HepG2 (cell line): ENCODE results near the gene CPVL. TPM values are rescaled to one million over a fixed set of nuclear protein-coding genes. Genes with fewer than 3 reads are reported as not detected.
A peak's percentile ranks its signal among the peaks of the same experiment; 100 is the strongest.

Experiments
- ATAC-seq: fragments of 200-7000 bp; cut with Tn5 transposase; 3 replicates; pipeline ENCODE4 v1.9.1; 2020; ENCODE audit warnings: mild to moderate bottlenecking, moderate library complexity
- BruUV-seq: library from RNA; stranded (reverse); fragments of 400-500 nt; replicated peaks from 2 replicates; lab custom pipeline; 2021; lab: Mats Ljungman, UMichigan
- CTCF ChIA-PET: fragments of 300-600 bp; formaldehyde crosslinking; extraction: SDS; loops from one replicate; lab custom pipeline; 2021; ENCODE audit warnings: low total read pairs, inconsistent platforms, low intra/inter-chr PET ratio; lab: Yijun Ruan, JAX
- POLR2A ChIA-PET: fragments of 350-600 bp; sonication (Branson Sonifier 250); formaldehyde crosslinking; loops from one replicate; lab custom pipeline; 2020; ENCODE audit warnings: antibody characterized with exemption, inconsistent platforms; lab: Yijun Ruan, JAX
- DNase-seq: peaks from one replicate; pipeline ENCODE4 v3.0.0-alpha.2; 2015; ENCODE audit warnings: low spot score
- FAIRE-seq: peaks from 3 replicates; lab custom pipeline; 2011; peaks lifted over from hg19 to GRCh38; lab: Jason Lieb, UNC
- H2AFZ ChIP-seq: one replicate; pipeline ENCODE4 v1.6.1; 2011; ENCODE audit warnings: low read length, inconsistent platforms
- H3K27ac ChIP-seq: fragments of 300-600 bp; 3 replicates; pipeline ENCODE4 v1.8.0; 2011; ENCODE audit warnings: mixed run types, mild to moderate bottlenecking, mixed read lengths, low read length, inconsistent platforms; ENCODE audit not compliant: insufficient read depth; ENCODE audit errors: extremely low read length
- H3K27me3 ChIP-seq, 2 experiments: fragments of 200-600 bp in 1 of 2; 2 replicates in 1 of 2; 3 replicates in 1 of 2; pipeline versions ENCODE4 v1.6.0 to v1.8.0; 2011; ENCODE audit warnings: low read length in 2 of 2, mild to moderate bottlenecking in 2 of 2, moderate library complexity in 2 of 2, inconsistent platforms in 1 of 2; ENCODE audit not compliant: insufficient read depth in 2 of 2, control insufficient read depth in 1 of 2
- H3K36me3 ChIP-seq, 2 experiments: fragments of 200-600 bp in 1 of 2; replicated peaks in 1 of 2; 2 replicates in 1 of 2; 3 replicates in 1 of 2; pipeline versions ENCODE4 v1.5.1 to v1.8.0; 2011; ENCODE audit warnings: low read length in 2 of 2, inconsistent platforms in 1 of 2; ENCODE audit not compliant: insufficient read depth in 2 of 2, control insufficient read depth in 1 of 2
- H3K4me1 ChIP-seq: 2 replicates; pipeline ENCODE4 v1.5.1; 2012; ENCODE audit warnings: low read length, inconsistent platforms; ENCODE audit not compliant: insufficient read depth
- H3K4me2 ChIP-seq: 2 replicates; pipeline ENCODE4 v1.6.0; 2011; ENCODE audit warnings: low read depth, low read length, inconsistent platforms
- H3K4me3 ChIP-seq, 3 experiments: fragments of 200-600 bp in 1 of 3; sonication (generic), shearing (Covaris generic) in 1 of 3; replicated peaks in 1 of 3; 2 replicates each; pipeline ENCODE4 v1.5.1; 2011 to 2016; ENCODE audit warnings: low read length in 3 of 3, inconsistent platforms in 2 of 3, low read depth in 2 of 3, mild to moderate bottlenecking in 2 of 3, control low read depth in 1 of 3, mixed read lengths in 1 of 3; ENCODE audit not compliant: insufficient read depth in 1 of 3
- H3K79me2 ChIP-seq: one replicate; pipeline ENCODE4 v1.6.1; 2011; ENCODE audit warnings: low read length, inconsistent platforms; ENCODE audit not compliant: insufficient read depth
- H3K9ac ChIP-seq: 2 replicates; pipeline ENCODE4 v1.6.0; 2011; ENCODE audit warnings: mild to moderate bottlenecking, low read depth, low read length, inconsistent platforms; ENCODE audit not compliant: insufficient read depth
- H3K9me3 ChIP-seq: 2 replicates; pipeline ENCODE4 v1.5.1; 2012; ENCODE audit warnings: mild to moderate bottlenecking, low read length
- H4K20me1 ChIP-seq: 2 replicates; pipeline ENCODE4 v1.6.0; 2011; ENCODE audit warnings: inconsistent platforms, mild to moderate bottlenecking, low read length, moderate library complexity; ENCODE audit not compliant: insufficient read depth
- CEBPG ChIP-seq: IDR thresholded peaks from 2 replicates; pipeline ENCODE4 v1.6.1; 2016
- HNRNPUL1 ChIP-seq: fragments of 200-400 bp; formaldehyde crosslinking; IDR thresholded peaks from 2 replicates; pipeline ENCODE4 v1.6.1; 2017; ENCODE audit warnings: low read depth, mild to moderate bottlenecking, low read length, moderate library complexity
- KLF11 ChIP-seq: IDR thresholded peaks from 2 replicates; pipeline ENCODE4 v1.6.1; 2016; ENCODE audit warnings: missing compliant biosample characterization
- NR1H2 ChIP-seq: sonication (generic); formaldehyde crosslinking; IDR thresholded peaks from 2 replicates; pipeline ENCODE4 v1.8.1; 2022; ENCODE audit warnings: low read depth, missing genetic modification reagents, borderline replicate concordance
- RCOR2 ChIP-seq: IDR thresholded peaks from 2 replicates; pipeline ENCODE4 v1.6.1; 2016; ENCODE audit warnings: missing biosample characterization, missing genetic modification reagents
- SALL2 ChIP-seq: sonication (generic); formaldehyde crosslinking; IDR thresholded peaks from 2 replicates; pipeline ENCODE4 v1.8.1; 2023; ENCODE audit warnings: mild to moderate bottlenecking, missing genetic modification reagents, inconsistent platforms
- TAF1 ChIP-seq: sonication (generic); formaldehyde crosslinking; IDR thresholded peaks from 2 replicates; pipeline ENCODE4 v1.4.0; 2020; ENCODE audit warnings: missing genetic modification reagents
- TBX3 ChIP-seq: fragments of 450-650 bp; IDR thresholded peaks from 2 replicates; pipeline ENCODE4 v1.6.1; 2017; ENCODE audit warnings: antibody characterized with exemption, mild to moderate bottlenecking, inconsistent platforms, borderline replicate concordance
- ZBTB26 ChIP-seq: IDR thresholded peaks from 2 replicates; pipeline ENCODE4 v1.6.1; 2016; ENCODE audit warnings: missing compliant biosample characterization, missing genetic modification reagents, borderline replicate concordance
- ZFP1 ChIP-seq: IDR thresholded peaks from 2 replicates; pipeline ENCODE4 v1.6.1; 2016
- ZNF784 ChIP-seq: sonication (generic); formaldehyde crosslinking; IDR thresholded peaks from 2 replicates; pipeline ENCODE4 v1.5.1; 2020; ENCODE audit warnings: missing genetic modification reagents, mild to moderate bottlenecking, borderline replicate concordance
- ZSCAN20 ChIP-seq: sonication (generic); formaldehyde crosslinking; IDR thresholded peaks from 2 replicates; pipeline ENCODE4 v1.4.0; 2020; ENCODE audit warnings: missing genetic modification reagents, mild to moderate bottlenecking, borderline replicate concordance
- ZSCAN30 ChIP-seq: sonication (generic); formaldehyde crosslinking; IDR thresholded peaks from 2 replicates; pipeline ENCODE4 v1.5.0; 2020; ENCODE audit warnings: mild to moderate bottlenecking, missing genetic modification reagents
- WGBS: methylation state at CpG from one replicate; pipeline ENCODE4 v1.1.6; 2017; ENCODE audit warnings: low lambda C conversion rate; 5-methylcytosine and 5-hydroxymethylcytosine counted together
- in situ Hi-C: cut with HindIII; loops from 2 replicates; pipeline ENCODE4 v1.10.0; 2017; ENCODE audit warnings: low pct_unique_long_range_greater_than_20kb; ENCODE audit not compliant: extremely low pct_ligation_motif_present
- intact Hi-C: fragments of 100-400 bp; cut with micrococcal nuclease; formaldehyde crosslinking; loops from one replicate; pipeline ENCODE4 v1.10.0; 2022; ENCODE audit not compliant: unreplicated experiment
- polyA plus RNA-seq, 8 experiments: library from polyadenylated mRNA; depleted of rRNA in 3 of 8; stranded (reverse) in 7 of 8; unstranded in 1 of 8; fragments of >200 nt; fragmentation: Illumina TruSeq in 4 of 8; extraction: Trizol in 4 of 8; gene quantifications; 2 replicates each; pipeline versions ENCODE4 v1.2.1 to v1.2.3, GENCODE V29; 2011 to 2016; ENCODE audit warnings: low read depth in 4 of 8, missing spikeins in 1 of 8, mixed read lengths in 1 of 8; ENCODE audit not compliant: insufficient read depth in 1 of 8
- total RNA-seq, 5 experiments: library from RNA; depleted of rRNA; stranded (reverse); fragments of >200 nt; fragmentation: Illumina TruSeq; extraction: Trizol; gene quantifications; 2 replicates each; pipeline ENCODE4 v1.2.3, GENCODE V29; 2016; ENCODE audit warnings: low read depth in 1 of 5
- TF ChIP-seq, protein P1 (sequence below): sonication (generic); formaldehyde crosslinking; conservative IDR thresholded peaks from 2 replicates; pipeline ENCODE4 v1.4.0; 2020; ENCODE audit warnings: missing genetic modification reagents
- TF ChIP-seq, protein P2 (sequence below): sonication (generic); formaldehyde crosslinking; IDR thresholded peaks from 2 replicates; pipeline ENCODE4 v1.4.0; 2020; ENCODE audit warnings: mild to moderate bottlenecking, low read depth, missing genetic modification reagents

The CPVL gene
- total and polyA plus RNA-seq, 2 of the 13 experiments (the other 11 are each of a cell fraction or from before 2014, with no cell fraction given) = 59.2 to 294 TPM

GRCh38 chr7:29167721-29168120 is 21.4 kb upstream of the CPVL start (continued):
- TF ChIP-seq ZNF784 (CRISPR knock-in tag) (no peak), TAF1 (CRISPR knock-in tag) (no peak), KLF11 (CRISPR knock-in tag) (no peak), NR1H2 (CRISPR knock-in tag) (no peak), CEBPG (CRISPR knock-in tag) (no peak), SALL2 (CRISPR knock-in tag) (no peak), ZSCAN30 (CRISPR knock-in tag) (no peak)
- TF ChIP-seq, protein P1, sequence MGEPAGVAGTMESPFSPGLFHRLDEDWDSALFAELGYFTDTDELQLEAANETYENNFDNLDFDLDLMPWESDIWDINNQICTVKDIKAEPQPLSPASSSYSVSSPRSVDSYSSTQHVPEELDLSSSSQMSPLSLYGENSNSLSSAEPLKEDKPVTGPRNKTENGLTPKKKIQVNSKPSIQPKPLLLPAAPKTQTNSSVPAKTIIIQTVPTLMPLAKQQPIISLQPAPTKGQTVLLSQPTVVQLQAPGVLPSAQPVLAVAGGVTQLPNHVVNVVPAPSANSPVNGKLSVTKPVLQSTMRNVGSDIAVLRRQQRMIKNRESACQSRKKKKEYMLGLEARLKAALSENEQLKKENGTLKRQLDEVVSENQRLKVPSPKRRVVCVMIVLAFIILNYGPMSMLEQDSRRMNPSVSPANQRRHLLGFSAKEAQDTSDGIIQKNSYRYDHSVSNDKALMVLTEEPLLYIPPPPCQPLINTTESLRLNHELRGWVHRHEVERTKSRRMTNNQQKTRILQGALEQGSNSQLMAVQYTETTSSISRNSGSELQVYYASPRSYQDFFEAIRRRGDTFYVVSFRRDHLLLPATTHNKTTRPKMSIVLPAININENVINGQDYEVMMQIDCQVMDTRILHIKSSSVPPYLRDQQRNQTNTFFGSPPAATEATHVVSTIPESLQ (CRISPR knock-in tag) = no peak

- FAIRE-seq = peak; percentile 59
- 13% methylated on average over 3 of the region's 3 CpGs for WGBS
- Histone ChIP-seq H3K27ac (no peak overlapping the region), H3K36me3 (no peaks in the 10 kb centered on the region; a peak in 1 of 5 replicates), H4K20me1 (no peaks in the 10 kb centered on the region), H3K9me3 (no peaks in the 10 kb centered on the region), H3K4me1 (peaks cover 16% of the 10 kb centered on the region), H3K27me3 (no peaks in the 10 kb centered on the region), H3K79me2 (no peaks in the 10 kb centered on the region), H2AFZ (no peak overlapping the region), H3K4me3 (peak overlapping the region in 1 of 3 experiments; percentile 3; a peak in 1 of 6 replicates), H3K4me2 (peak overlapping the region; percentile 57), H3K9ac (no peak overlapping the region)
- no TSS peak for BruUV-seq
- ChIA-PET POLR2A (interaction anchor here (0.6 to 1.4 kb wide), 10 partner anchors 15 to 128 kb away, joined by 3 to 19 read pairs (median 4); partner anchors contain the start of gene CPVL), CTCF (no interaction called here)
- in situ Hi-C loops (no loop called here), intact Hi-C loops (no loop called here)
- ATAC-seq = peak; percentile 96
- DNase-seq = peak; percentile 92
- no peak for TF ChIP-seq HNRNPUL1
- no peak for TF ChIP-seq ZBTB26
- TF ChIP-seq ZSCAN20 (CRISPR knock-in tag) = no peak
- TF ChIP-seq ZFP1 = 0 out of 2 replicates have a peak, but pooled peaks have one; percentile 17
- 0 out of 2 replicates have a peak, but pooled peaks have one; percentile 9 for TF ChIP-seq TBX3
- TF ChIP-seq, protein P2, sequence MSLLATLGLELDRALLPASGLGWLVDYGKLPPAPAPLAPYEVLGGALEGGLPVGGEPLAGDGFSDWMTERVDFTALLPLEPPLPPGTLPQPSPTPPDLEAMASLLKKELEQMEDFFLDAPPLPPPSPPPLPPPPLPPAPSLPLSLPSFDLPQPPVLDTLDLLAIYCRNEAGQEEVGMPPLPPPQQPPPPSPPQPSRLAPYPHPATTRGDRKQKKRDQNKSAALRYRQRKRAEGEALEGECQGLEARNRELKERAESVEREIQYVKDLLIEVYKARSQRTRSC (CRISPR knock-in tag) = no peak
- TF ChIP-seq RCOR2 (CRISPR knock-in tag) = 0 out of 2 replicates have a peak, but pooled peaks have one; percentile 31
These were observed 17.5 kb upstream of the CPVL start for GRCh38 chr7:29163854-29164253.
